GDM1 (cell line): ENCODE results near the gene AATF.
A peak's percentile ranks its signal among the peaks of the same experiment; 100 is the strongest.

Experiments
- DNase-seq: peaks from one replicate; lab custom pipeline; 2025; lab: John Stamatoyannopoulos, UW

Gene AATF

DNA sequence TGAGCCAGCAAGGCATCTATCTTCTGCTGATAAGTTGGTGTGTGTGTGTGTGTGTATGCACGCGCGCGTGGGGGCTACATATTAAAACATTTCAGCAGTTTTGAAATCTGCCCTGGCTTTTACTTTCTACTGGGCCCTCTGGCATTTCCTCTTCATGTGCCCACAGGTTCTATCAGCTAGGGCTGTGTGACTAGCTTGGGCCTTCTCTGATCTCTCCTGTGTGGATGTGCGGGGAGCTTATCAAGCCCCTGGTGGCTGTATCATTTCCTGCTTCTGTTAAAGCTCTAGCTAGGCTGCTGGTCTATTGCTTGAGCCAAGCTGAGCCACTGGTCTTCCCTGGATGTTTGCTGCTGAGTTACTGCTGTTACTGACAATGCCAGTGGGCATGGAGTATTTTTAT, 132.5 kb downstream of the AATF start:
- no peak for DNase-seq

DNA sequence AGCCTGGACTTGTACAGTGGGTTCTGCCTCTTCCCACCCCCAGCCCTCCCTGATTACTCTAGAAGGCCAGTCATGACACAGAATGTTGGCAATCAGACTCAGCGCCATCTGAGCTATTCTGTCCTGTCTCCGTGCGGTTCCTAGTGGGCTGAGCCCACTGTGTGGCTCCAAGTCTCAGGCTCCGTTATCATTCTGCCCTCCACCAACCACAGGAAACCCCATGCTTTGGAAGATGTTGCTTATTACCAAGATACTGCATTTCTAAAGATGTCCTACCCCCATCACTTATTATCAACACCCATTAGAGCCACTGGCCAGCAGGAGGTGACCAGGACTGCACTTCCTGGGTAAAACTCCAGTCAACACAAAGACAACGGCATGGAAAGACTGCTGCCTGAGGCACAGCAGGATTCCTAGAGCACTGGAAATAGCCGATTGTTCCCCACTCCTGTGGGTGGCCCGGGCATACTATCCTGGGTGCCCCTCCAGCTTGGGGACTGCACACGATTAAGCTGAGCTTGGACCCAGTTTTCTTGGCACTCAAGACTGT, 133.6 kb downstream of the AATF start:
- DNase-seq, result no peak

DNA sequence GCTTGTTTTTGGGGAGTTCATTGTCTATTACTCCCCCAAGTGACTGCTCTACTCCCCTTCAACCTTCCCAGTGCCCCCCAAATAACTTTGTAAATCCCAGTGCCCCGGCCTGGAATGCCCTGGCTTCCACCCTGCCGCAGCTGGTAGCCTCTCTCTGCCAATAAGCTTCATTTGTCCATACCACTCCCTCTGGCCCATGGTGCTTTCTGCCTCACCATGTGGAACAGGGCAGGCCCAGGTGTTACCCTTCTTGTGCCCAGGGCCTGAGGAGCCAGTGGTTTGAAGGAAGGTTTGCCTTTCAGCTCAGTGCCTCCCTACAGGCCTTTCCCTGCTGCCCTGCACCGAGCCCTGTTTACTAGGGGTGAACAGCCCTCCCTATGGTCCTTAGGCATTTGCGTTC, 134.2 kb downstream of the AATF start:
- DNase-seq, result no peak

DNA sequence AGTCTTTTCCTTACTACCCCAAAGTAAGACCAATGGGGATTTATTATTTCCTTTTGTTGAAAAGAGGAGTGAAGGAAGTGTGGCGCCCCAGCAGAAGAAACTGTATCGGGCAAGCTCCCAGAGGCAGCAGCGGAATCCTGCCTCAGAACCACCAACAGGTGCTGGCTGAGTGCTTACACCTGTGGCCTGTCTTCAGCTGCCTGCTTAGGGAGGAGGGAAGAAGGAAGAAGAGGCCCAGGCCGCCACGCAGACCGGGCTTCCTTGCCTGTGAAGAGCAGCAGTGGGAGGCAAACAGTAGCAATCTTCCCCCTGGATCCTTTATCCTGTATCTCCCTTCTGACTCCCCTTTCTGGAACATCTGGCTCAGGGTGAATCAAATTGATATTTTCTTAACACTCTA, 134.7 kb downstream of the AATF start:
- no peak for DNase-seq

DNA sequence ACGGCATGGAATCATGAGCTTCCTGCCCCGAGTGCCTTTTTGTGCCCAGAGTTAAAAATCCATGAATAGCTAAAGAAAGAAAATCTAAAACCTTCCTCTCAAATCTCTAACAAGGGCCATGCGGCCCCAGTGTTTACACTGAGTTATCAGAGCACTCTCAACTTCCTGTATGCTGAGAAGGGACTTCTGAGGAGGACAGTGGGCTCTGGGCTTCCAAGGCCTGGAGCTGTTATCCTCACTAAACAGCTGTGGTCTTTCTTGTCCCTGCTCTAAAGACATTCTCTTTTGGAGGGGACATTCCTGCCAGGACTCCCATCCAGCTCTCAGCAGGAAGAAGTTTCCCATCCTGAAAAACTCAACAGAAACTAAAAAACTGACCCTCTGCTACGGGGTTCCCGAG, 135.6 kb downstream of the AATF start:
- DNase-seq, result no peak

DNA sequence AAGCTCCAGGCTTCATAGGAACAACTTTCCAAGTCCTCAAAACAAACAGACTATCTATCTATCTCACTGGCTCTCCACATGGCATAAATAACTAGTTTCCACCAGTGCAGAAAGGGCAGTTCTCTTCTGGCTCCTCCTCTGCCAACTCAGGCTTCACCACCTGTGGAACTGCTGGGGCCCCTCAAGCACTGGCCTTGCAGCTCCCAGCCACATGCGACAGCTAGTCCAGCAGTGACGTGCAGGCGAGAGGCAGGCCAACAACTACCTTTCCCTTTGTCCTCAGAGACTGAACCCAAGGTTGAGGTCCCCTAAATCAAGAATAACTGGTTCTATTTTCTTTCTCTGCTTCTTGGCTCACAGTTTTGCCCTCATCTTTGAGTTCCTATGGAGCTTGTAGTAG, 137.6 kb downstream of the AATF start:
- no peak for DNase-seq

DNA sequence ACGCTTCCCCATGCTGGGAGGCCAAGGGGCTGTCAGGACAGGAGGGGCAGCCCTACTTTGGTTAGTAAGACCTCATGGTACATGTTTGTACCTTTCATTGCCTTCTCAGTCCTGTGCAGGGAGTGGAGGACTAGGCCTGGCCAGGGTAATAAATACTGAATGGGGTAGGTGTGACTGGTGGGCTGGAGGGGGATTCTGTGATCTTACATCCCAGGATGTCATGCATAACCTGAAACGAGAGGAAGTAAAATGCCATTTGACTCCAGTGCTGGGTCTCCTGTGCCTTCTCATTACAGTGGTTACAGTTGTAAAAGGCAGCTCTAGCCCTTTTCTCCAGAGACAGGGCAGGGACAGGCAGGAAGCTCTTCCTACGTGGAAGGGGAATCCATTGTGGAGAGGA, 138.2 kb downstream of the AATF start:
- no peak for DNase-seq

DNA sequence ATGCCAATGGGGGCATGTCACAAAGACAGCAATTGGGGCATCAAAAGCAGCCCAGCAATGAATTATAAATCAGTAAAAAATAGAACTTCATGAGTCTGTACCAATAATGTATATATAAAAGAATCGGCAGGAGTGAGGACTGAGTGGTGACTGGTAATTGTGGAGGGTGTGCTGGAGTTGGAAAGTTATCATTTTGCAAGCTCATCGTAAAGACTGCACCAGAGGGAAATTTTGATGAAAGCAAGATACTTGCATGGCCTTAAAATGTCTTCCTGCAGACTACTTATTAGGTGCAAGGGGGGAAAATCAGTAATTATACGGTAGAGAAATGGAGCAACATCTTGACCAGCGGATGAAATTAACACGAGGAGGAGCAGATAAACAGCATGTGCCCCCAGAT, 138.9 kb downstream of the AATF start:
- no peak for DNase-seq

DNA sequence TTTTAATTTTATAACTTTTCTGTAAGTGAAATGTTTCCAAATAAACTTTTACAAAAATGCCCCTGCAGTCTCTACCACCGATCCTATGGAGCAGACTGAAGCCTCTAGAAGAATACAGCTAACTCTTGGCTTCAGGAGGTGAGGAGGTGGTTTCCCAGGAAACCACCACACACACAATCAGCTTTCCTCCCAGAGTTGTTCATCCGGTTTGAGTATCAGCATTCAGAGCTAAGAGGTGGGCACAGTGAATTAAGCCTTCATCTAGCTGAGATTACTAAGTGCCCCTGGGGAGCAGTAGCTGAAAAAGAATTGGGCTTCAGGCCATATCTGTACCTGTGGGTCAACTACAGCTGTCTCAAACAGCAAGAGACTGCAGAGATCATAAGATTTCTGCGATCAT, 139.7 kb downstream of the AATF start:
- no peak for DNase-seq

DNA sequence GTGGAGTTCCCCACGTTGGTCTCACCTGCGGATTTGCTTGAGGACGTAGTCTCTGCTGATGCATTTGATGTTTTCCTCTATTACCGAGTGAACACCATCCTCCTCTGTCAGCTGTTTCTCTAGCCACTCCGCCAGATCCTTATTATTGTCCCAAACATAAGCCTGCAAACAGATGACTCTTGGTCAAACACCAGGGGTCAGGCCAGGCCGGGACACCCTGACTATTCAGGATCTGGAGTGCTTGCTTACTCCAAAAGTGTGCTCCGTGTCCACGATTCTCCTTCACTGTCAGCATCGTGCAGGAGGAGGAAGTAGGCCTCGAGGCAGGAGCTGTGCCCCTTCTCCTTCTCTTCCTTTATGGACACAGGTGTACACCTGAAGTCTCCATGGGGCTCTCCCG, 140.2 kb downstream of the AATF start:
- DNase-seq, result no peak

DNA sequence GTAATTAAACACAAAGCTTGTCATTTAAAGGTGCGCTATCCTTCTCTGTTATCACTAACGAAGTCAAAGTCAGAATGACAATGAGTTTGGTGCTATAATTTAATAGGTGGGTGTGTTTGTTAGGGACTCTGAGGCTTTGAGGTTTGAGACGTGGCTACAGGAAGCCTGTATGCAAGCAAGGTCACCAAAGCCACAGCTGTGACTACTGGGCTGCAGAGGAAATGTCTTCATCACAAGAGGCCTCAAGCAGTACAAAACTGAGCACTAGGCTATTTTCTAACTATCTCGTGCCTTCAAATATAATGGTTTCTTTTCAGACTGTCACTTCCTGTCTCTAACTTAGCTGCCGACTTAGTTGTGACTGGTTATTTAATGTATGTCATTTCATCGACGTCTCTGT, 141.2 kb downstream of the AATF start:
- peak; percentile 59 for DNase-seq

DNA sequence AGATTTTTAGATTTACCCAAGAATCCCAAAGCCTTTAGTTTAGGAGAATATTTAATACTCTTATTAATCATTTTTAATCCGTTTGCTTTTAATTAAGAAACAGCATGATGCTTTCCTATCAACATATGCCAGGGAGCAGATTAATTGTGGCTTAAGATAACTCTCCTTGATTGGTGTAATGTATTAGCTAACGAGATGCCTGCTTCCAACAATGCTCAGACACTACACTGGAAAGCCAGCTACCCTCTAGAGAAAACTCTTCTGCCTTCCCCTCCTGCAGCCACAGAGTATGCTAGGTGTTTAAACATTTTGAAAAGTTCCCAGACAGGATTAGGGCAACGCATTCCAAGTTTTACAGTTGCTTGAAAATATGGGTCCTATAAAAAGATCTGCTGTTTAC, 142.2 kb downstream of the AATF start:
- no peak for DNase-seq

DNA sequence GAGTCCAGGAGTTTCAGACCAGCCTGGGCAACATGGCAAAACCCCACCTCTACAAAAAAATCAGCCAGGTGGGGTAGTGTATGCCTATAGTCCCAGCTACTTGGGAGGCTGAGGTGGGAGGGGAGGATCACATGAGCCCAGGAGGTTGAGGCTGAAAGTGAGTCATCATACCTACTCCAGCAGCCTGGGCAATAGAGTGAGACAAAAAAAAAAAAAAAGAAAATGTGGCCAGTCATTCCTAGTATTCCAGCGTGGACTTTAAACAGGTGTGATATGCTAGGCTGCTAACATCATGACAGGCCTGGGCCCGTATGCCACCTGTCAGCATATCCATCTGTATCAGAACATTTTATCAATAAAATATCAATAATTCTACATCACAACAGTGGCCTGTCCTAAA, 143.3 kb downstream of the AATF start:
- DNase-seq, result no peak

DNA sequence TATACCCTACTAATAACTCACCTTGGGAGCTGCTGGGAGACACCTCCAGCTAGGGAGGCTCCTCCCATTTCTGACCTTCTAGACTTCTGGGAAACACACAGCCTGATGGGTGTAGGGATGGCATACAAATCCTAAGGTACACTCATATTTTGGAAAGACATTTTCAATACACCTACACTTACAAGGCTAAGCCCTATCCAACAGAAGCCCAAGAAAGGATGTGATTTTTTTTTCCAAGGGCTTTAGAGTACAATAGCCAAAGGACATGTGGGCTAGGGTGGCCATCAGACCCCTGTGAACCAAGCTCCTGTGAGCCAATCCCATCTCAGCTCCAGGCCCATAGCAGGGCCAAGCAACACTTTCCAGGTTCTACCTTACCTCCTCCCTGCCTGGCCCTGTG, 143.9 kb downstream of the AATF start:
- no peak for DNase-seq

DNA sequence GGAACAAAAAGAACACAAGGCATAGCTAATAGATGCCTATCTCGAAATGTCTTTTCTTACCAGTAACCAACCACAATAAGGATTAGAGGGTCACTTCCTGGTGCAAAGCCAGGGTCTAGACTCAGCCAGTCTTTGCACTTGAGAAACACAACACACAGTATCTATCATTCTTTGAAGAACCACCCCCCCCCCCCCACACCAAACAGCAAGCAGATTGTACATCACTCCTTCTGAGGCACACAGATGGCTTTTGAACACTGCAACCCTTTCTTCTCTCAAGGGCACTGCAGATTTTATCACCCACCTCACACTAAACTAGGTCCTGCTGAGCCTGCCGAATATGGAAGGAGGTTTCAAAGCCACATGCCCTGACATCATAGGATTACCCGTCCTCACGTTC, 145.6 kb downstream of the AATF start:
- DNase-seq, result no peak

DNA sequence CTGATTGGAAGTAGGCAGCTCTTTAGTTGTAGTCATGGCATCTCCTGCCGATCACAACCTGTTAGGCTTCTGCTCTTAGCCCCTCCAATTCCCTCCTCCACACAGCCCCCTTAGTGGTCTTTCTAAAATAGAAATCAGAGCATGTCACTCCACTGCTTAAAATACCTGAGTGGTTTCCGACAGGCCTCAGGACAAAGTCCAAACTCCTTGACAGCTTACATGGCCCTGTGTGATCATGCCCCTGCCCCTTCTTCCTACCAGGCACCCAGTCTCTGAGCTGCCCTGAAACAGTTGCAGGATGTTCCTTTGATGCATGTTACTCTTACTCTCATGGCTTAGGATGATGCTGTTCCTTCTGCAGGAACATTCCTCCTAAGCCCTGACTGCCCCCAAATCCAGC, 147.3 kb downstream of the AATF start:
- no peak for DNase-seq

DNA sequence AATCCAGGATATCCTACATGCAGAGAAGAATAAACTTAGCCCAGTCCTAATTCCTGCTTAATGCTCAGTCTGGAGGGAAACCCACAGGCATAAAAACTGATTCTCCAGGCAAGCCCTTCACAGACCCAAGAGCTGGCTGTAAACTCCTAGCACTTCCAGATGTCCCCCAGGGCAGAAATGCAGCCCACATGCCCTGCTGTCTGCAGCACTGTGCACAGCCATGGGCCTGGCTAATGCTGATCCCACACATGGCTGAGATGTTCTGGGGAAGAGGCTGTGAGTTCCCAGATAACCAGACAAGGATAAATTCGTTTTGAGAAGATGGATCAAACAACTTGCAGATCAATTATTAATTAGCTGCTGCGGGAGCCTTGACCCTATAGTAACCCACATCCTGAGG, 148.4 kb downstream of the AATF start:
- no peak for DNase-seq

DNA sequence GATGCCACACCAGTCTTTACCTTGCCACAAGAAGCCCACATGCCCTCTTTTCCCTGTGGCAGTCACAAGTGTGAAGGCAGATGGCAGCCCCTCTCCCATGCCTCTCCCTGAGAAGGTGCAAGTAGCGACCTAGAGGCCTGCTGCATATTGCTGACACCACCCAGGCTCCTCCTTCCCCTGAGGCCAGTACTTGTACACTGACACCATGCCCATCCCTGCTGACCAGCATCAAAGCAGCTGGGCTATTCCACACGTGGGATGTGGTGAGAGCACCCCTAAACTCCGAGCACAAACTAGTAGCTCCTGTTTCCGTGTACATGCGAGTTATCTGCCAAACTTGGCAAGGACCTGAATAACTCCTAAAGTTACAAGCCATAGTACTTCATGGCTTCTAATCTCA, 149.4 kb downstream of the AATF start:
- DNase-seq, result no peak

DNA sequence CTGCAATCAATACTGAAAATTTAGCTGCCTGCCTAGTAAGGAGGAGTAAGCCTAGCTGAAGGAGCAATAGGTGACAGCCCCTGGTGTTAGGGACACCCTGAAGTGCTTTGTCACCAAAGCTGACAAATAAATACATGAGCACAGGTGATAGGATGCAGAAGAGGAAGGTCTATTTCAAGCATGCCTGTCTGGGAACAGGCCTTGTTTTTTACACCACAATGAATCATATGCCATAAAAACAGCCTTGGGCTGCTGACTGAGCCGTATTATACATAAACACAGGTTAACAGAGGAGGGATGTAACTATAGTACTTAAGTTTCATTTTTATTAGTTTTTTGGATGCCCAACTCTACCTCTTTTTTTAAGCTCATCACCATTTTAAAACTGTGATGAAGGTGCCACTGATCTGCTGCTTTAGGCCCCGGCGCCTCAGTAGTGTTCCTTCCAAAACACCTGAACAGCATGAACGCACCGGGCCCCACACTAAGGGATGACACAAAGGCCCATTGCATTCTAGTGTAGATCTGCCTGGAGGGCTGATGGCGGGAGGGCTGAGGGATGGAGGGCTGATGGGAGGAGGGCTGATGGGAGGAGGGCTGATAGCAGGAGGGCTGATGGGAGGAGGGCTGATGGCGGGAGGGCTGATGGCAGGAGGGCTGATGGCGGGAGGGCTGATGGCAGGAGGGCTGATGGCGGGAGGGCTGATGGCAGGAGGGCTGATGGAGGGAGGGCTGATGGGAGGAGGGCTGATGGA, 150.3 kb downstream of the AATF start:
- no peak for DNase-seq

DNA sequence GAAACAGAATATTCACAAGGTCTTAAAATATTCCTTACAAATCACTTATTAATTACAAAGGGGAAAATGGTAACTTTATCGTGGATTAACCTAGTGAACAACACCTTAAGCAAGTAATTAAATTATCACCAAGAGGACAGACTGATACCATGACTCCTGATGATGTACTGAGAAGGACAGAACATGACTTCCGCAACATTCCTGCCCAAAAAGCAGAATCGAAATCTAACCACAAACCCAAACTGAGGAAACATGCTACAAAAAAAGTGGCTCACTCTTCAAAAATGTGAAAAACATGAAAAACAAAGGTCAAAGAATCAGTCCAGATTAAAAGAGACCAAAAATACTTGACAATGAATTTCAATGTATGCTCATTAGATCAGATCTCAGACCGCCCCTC, 151.5 kb downstream of the AATF start:
- DNase-seq, result no peak

DNA sequence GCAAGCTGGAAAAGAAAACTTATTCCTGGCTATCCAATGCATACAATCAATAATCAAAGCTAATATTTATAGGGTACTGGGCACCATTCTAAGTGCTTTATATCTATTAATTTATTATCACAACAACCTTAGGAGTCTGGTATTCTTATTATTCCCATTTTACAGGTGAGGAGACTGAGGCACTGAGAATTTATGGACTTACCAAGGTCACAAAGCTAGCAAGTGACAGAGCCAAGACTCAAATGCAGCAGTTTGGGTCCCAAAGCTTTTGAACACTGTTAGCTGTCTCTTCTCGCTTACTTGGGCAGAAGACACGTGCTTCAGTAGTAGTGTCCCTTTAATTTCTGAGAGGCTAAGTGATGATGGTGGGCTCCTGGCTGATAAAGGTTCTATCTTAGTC, 152.6 kb downstream of the AATF start:
- no peak for DNase-seq

DNA sequence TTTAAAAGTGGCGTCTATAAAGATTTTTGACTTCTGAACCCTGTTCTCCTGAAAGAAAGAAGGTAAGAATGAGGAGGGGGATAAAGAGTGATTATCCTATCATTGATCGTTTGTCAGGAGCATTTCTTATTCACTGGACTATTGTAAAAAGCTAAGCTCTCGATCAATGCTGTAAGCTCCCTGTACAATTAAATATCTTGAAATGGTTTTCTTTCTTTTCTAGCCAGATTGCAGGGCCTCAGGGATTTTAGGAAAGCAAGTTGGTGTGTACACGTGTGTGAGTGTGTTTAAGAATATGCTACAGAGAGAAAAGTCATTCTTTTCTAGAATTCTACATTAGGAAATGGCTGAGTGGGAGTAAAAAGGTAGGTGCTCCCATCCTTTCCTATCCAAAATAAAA, 154.5 kb downstream of the AATF start:
- no peak for DNase-seq

DNA sequence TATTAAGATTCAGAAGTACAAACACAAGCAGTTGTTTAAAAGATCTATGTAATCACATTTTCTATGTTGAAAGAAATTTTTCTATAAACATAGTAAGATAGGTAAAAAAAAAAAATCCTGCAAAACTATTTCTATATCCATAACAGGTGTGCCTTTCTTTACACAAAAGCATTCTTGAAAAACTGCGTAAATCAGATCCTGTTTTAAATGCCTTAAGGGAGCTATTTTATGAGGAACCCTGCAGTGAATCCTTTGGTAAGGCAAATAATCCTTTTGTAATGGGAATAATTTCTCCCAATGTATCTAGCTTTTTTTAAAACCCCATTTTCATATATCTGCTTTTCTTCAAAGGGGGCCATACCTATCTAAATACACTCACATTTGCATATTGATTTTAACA, 157.3 kb downstream of the AATF start:
- DNase-seq, result no peak
